ENCODE measurements around the gene UTP4. TPM values are rescaled to one million over a fixed set of nuclear protein-coding genes. Genes with fewer than 3 reads are reported as not detected.

Gene UTP4
- total and polyA plus RNA-seq, 8 donors: 24.7 to 51.1 (median 46.0) TPM

DNA sequence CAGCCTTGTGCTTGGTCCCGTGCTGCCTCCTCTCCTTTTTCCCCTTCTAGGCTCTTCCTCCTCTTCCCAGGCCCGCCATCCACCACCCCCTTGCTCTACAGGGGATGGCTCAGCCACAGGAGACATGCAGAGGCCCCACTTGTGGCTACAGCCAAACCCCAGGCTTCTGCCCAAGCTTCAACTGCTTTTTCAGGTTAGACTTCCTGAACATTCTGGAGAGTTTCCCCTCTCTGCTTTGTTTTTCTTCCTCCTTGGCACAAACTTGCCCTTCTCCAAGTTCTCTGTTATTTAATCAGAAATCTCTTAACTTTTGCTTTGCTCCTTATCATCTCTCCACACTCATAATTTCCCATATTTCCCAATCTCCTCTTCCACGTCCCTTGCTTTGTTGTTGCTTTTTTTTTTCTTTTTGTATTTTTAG lies 45.3 kb upstream of the UTP4 start:
- peak overlapping the region; percentile 48 to 79 for H3K27ac ChIP-seq
- H3K4me3 ChIP-seq: no peak overlapping the region
- TF ChIP-seq, protein P1, sequence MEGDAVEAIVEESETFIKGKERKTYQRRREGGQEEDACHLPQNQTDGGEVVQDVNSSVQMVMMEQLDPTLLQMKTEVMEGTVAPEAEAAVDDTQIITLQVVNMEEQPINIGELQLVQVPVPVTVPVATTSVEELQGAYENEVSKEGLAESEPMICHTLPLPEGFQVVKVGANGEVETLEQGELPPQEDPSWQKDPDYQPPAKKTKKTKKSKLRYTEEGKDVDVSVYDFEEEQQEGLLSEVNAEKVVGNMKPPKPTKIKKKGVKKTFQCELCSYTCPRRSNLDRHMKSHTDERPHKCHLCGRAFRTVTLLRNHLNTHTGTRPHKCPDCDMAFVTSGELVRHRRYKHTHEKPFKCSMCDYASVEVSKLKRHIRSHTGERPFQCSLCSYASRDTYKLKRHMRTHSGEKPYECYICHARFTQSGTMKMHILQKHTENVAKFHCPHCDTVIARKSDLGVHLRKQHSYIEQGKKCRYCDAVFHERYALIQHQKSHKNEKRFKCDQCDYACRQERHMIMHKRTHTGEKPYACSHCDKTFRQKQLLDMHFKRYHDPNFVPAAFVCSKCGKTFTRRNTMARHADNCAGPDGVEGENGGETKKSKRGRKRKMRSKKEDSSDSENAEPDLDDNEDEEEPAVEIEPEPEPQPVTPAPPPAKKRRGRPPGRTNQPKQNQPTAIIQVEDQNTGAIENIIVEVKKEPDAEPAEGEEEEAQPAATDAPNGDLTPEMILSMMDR (IDR thresholded peaks at IDR 0.05): no peak
- intact Hi-C loops (cut with DNase I): no loop called here
- peak; percentile 72 for ATAC-seq
- peaks cover 3 to 14% of the 10 kb centered on the region in 2 donors for H3K4me1 ChIP-seq
- no peaks in the 10 kb centered on the region for H3K27me3 ChIP-seq
- no peaks in the 10 kb centered on the region for H3K9me3 ChIP-seq
- DNase-seq: no peak
- H3K36me3 ChIP-seq: peaks cover 0 to 25% of the 10 kb centered on the region in 2 donors

DNA sequence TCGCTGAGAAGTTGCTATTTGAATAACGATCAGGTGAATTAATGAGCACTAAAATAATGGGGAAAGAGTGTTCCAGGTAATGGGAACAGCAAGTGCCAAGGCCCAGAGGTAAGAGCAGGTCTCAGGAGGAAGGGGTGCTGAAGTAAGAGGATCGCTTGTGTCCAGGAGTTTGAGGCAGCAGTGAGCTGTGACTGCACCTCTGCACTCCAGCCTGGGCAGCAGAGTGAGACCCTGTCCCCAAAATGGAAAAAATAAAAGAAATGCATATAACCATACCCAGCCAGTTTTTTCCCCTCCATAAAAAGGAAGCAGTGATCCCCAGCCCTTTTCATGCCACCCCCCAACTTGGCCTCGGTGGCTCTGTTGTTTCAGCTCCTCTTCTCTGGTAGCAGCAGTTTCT lies 43.8 kb upstream of the UTP4 start:
- ATAC-seq: no peak
- H3K27ac ChIP-seq: peak overlapping the region; percentile 9 to 56
- intact Hi-C loops (cut with DNase I): no loop called here

DNA sequence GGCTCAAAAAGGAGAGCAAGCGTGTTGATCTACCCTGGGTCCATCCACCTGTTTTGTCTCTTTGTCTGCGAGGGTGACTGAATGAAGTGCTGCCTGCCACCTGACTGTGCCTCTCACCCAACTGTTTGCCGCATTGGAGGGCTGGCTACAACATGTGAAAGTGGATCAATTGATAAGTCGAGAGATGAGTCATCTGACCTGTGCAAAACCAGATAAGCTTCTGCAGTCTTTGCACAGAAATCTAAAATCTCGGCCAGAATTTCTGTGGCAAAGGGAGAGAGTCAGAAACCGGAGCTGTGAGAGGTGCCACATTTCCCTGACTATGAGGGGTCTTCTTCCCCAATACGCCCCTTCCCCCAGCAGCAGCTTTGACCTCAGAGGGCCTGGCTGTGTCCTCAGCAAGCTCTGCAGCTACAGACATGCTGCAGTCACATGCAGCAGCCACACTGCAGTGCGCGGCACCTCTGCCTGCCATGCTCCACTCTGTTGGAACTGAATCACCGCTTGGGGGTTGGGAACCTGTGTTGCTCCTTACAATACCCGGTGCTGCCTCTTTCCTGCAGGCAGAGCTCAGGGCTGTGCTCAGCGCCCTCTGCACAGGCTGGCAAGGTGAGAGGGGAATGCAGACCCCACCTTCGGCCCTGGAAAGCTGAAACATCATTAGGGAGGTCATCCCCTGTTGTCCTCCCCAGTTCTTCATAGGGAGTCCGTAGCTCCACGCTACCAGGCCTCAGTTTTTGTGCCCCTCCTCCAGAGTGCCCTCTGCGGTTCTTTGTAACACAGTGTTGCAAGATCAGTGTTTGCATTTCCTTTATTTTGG lies 43.1 kb upstream of the UTP4 start:
- ATAC-seq (peak; percentile 67), DNase-seq (peak in 1 of 4 donors; percentile 55)
- Histone ChIP-seq H3K4me1 (peaks cover 3 to 14% of the 10 kb centered on the region in 2 donors), H3K27ac (peak overlapping the region; percentile 9 to 56), H3K27me3 (no peaks in the 10 kb centered on the region), H3K36me3 (peaks cover 0 to 12% of the 10 kb centered on the region in 2 donors), H3K9me3 (no peaks in the 10 kb centered on the region), H3K4me3 (no peak overlapping the region)
- intact Hi-C loops (cut with DNase I): no loop called here
- TF ChIP-seq, protein P1 (IDR thresholded peaks at IDR 0.05): no peak

More for the DNA sequence above, 43.8 kb upstream of the UTP4 start:
- TF ChIP-seq, protein P1 (IDR thresholded peaks at IDR 0.05): no peak
- Histone ChIP-seq H3K27me3 (no peaks in the 10 kb centered on the region), H3K4me1 (peaks cover 3 to 14% of the 10 kb centered on the region in 2 donors), H3K36me3 (peaks cover 0 to 17% of the 10 kb centered on the region in 2 donors), H3K4me3 (no peak overlapping the region), H3K9me3 (no peaks in the 10 kb centered on the region)
- no peak for DNase-seq

DNA sequence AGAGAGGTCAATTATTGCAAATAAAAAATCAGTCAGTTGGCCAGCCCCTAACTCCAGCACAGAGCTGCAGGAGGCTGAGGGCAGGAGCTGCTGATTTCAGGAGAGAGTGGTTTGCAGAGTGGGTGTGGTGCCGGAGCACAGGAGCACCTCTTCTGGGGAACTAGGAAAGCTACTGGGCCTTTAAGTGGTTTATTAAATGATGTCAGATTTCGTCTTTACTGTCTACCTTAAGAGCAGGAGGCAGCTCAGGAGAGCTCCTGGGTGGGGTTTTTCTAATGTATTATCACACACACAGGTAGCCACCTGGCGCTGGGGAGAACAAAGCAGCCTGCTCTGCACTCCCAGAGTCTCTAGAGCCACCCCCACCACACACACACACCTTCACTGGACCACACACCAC lies 38.5 kb upstream of the UTP4 start:
- no peaks in the 10 kb centered on the region for H3K36me3 ChIP-seq
- intact Hi-C loops (cut with DNase I): no loop called here
- H3K9me3 ChIP-seq: no peaks in the 10 kb centered on the region
- peak; percentile 65 for ATAC-seq
- no peaks in the 10 kb centered on the region for H3K27me3 ChIP-seq
- peak overlapping the region in 1 of 2 donors; percentile 58 for H3K27ac ChIP-seq
- TF ChIP-seq, protein P1 (IDR thresholded peaks at IDR 0.05): no peak
- peaks cover 0 to 14% of the 10 kb centered on the region in 2 donors for H3K4me1 ChIP-seq
- H3K4me3 ChIP-seq: no peak overlapping the region
- peak in 1 of 4 donors; percentile 53 for DNase-seq

GRCh38 chr16:69094501-69094900 lies 37.9 kb upstream of the UTP4 start:
- Histone ChIP-seq H3K27me3 (no peaks in the 10 kb centered on the region), H3K36me3 (no peaks in the 10 kb centered on the region), H3K9me3 (no peaks in the 10 kb centered on the region), H3K27ac (peak overlapping the region in 1 of 2 donors; percentile 58), H3K4me1 (peaks cover 0 to 9% of the 10 kb centered on the region in 2 donors), H3K4me3 (no peak overlapping the region)
- ATAC-seq: no peak
- intact Hi-C loops (cut with DNase I): no loop called here
- TF ChIP-seq, protein P1 (IDR thresholded peaks at IDR 0.05): no peak
- no peak for DNase-seq

Measured in left lung (tissue), 10 donors.